Measurements from ENCODE around the gene PTH2R. TPM values are rescaled to one million over a fixed set of nuclear protein-coding genes. Genes with fewer than 3 reads are reported as not detected.

PTH2R gene
- total RNA-seq, 1 experiment from 2014 or later, result 0.10 TPM

DNA sequence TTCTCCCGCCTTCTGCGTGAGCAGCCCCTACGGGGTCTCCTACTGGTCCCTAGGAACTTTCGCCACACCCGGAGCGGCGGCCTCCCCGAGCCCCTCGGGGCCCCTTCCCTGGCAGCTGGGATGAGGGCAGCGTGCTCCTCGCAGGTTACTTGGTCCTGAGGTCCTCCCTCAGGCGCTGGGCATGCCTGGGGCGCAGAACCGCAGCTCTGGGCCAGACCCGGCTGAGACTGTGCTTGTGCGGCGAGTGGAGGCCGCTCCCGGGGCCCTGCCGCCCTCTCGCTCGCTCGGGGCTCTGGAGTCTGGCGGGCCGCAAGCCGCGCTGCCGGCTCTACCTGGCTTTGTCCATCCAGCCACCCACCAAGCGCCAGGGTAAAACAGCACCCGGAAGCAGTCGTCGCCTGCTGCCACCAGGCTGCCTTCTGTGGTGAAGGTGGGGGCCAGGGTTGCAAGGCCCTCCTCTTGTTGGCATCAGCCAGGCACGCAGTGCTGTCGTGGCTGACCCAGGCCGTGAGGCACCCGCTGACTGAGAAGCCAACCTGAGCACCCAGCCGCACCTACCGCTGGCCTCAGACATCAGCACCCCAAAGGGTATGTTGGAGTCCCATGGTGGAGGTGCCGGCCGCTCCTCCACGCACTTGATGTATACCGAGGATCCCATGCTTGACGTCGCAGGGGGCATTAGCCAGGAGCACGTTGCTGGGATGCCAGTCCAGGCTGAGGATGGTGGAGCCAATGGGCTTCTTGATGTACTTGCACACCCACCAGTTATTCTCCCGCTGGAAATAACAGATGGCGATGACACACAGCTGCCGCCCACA is 46.1 kb upstream of the PTH2R start:
- ATAC-seq, result no peak
- H3K4me3 ChIP-seq (ENCODE audit: low read depth in 2 of 2, low read length in 2 of 2), result no peak overlapping the region
- no TSS peak for BruUV-seq (replicated peaks)
- no peak overlapping the region for H3K27ac ChIP-seq (ENCODE audit: low read length)
- intact Hi-C loops (cut with micrococcal nuclease; ENCODE audit: unreplicated experiment), result no loop called here
- no peaks in the 10 kb centered on the region for H3K9me3 ChIP-seq (ENCODE audit: control insufficient read depth, insufficient read depth, low read depth, low read length)
- no peak for DNase-seq (ENCODE audit: low read depth, low spot score)
- no peaks in the 10 kb centered on the region for H3K27me3 ChIP-seq (ENCODE audit: control insufficient read depth, insufficient read depth, low read length)
- ChIA-PET POLR2A (interaction anchor here (0.7 kb wide), 1 partner anchor 89 kb away, joined by 3 read pairs; no protein-coding TSS in a partner anchor), CTCF (no interaction called here)
- in situ Hi-C loops (cut with HindIII; ENCODE audit: low pct_unique_long_range_greater_than_20kb, low sequenced_read_pairs), result no loop called here
- peaks cover 4% of the 10 kb centered on the region for H3K36me3 ChIP-seq (ENCODE audit: control insufficient read depth, insufficient read depth, low read length)
- TF ChIP-seq REST (IDR thresholded peaks at IDR 0.05; ENCODE audit: insufficient read depth in 1 of 2, low read depth in 2 of 2, low read length in 1 of 2), result no peak
- no peak for TF ChIP-seq POLR2AphosphoS5 (IDR thresholded peaks at IDR 0.05; ENCODE audit: low read depth, low read length)
- TF ChIP-seq, protein P1, sequence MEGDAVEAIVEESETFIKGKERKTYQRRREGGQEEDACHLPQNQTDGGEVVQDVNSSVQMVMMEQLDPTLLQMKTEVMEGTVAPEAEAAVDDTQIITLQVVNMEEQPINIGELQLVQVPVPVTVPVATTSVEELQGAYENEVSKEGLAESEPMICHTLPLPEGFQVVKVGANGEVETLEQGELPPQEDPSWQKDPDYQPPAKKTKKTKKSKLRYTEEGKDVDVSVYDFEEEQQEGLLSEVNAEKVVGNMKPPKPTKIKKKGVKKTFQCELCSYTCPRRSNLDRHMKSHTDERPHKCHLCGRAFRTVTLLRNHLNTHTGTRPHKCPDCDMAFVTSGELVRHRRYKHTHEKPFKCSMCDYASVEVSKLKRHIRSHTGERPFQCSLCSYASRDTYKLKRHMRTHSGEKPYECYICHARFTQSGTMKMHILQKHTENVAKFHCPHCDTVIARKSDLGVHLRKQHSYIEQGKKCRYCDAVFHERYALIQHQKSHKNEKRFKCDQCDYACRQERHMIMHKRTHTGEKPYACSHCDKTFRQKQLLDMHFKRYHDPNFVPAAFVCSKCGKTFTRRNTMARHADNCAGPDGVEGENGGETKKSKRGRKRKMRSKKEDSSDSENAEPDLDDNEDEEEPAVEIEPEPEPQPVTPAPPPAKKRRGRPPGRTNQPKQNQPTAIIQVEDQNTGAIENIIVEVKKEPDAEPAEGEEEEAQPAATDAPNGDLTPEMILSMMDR (IDR thresholded peaks at IDR 0.05), result no peak
- no peak for TF ChIP-seq SIN3A (IDR thresholded peaks at IDR 0.05; ENCODE audit: borderline replicate concordance, insufficient read depth, low read depth, low read length)
- TF ChIP-seq TCF7L2 (IDR thresholded peaks at IDR 0.05; ENCODE audit: low read depth, low read length), result no peak
- no peaks in the 10 kb centered on the region for H3K4me1 ChIP-seq (ENCODE audit: control insufficient read depth, insufficient read depth, low read length)

DNA sequence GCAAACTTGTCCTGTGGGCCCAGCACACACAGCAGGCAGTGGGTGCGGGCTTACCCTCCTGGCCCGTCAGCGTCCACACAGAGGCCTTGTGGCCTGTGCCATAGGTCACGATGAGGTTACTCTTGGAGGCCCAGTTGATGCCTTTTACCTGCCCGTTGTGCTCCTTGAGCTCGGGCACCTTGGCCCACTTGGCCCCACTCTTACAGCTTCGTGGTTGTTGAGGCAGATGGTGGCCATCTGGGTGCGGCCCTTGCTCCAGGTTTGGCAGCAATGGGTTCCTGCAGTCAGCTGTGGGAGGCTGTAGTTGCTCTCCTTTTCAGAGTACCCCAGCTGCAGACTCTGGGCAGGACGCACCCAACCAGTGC is 45.5 kb upstream of the PTH2R start:
- Histone ChIP-seq H3K4me1 (ENCODE audit: control insufficient read depth, insufficient read depth, low read length) (no peaks in the 10 kb centered on the region), H3K36me3 (ENCODE audit: control insufficient read depth, insufficient read depth, low read length) (peaks cover 4% of the 10 kb centered on the region), H3K4me3 (ENCODE audit: low read depth in 2 of 2, low read length in 2 of 2) (no peak overlapping the region), H3K9me3 (ENCODE audit: control insufficient read depth, insufficient read depth, low read depth, low read length) (no peaks in the 10 kb centered on the region), H3K27me3 (ENCODE audit: control insufficient read depth, insufficient read depth, low read length) (no peaks in the 10 kb centered on the region), H3K27ac (ENCODE audit: low read length) (no peak overlapping the region)
- DNase-seq (ENCODE audit: low read depth, low spot score) (no peak), ATAC-seq (no peak; the same call in 1 of the 2 replicates)
- ChIA-PET CTCF (no interaction called here), POLR2A (interaction anchor here (0.7 kb wide), 1 partner anchor 90 kb away, joined by 3 read pairs; no protein-coding TSS in a partner anchor)
- intact Hi-C loops (cut with micrococcal nuclease; ENCODE audit: unreplicated experiment) (no loop called here), in situ Hi-C loops (cut with HindIII; ENCODE audit: low pct_unique_long_range_greater_than_20kb, low sequenced_read_pairs) (no loop called here)
- TF ChIP-seq REST (IDR thresholded peaks at IDR 0.05; ENCODE audit: insufficient read depth in 1 of 2, low read depth in 2 of 2, low read length in 1 of 2) (no peak), POLR2AphosphoS5 (IDR thresholded peaks at IDR 0.05; ENCODE audit: low read depth, low read length) (no peak), SIN3A (IDR thresholded peaks at IDR 0.05; ENCODE audit: borderline replicate concordance, insufficient read depth, low read depth, low read length) (no peak), TCF7L2 (IDR thresholded peaks at IDR 0.05; ENCODE audit: low read depth, low read length) (no peak)
- TF ChIP-seq, protein P1 (IDR thresholded peaks at IDR 0.05), result no peak
- BruUV-seq (replicated peaks), result no TSS peak

Measured in Panc1 (cell line).